ENCODE data around the gene KBTBD13. TPM values are rescaled to one million over a fixed set of nuclear protein-coding genes. Genes with fewer than 3 reads are reported as not detected.

KBTBD13 gene
- not detected in 2 replicates for total RNA-seq

GRCh38 chr15:65076486-65077290 is at the start of gene KBTBD13:
Gene KBTBD13, plus strand, starts transcription at chr15:65076746. Its CDS starts 70 bp downstream, at chr15:65076816.

GRCh38 chr15:65028921-65029735 is 47.4 kb upstream of the KBTBD13 start, which contains the start of gene MTFMT:
Gene MTFMT, minus strand, starts transcription at chr15:65029639. Its CDS starts 26 bp downstream, at chr15:65029613.

GRCh38 chr15:65044724-65045481 is 31.6 kb upstream of the KBTBD13 start, which contains the start of gene SLC51B:
Gene SLC51B, plus strand, starts transcription at chr15:65045387. Its CDS starts 4,618 bp downstream, at chr15:65050005.

GRCh38 chr15:65067645-65068402 is 8.7 kb upstream of the KBTBD13 start, which contains the start of gene RASL12:
Gene RASL12, minus strand, starts transcription at chr15:65067991. Its CDS starts 156 bp downstream, at chr15:65067835.

GRCh38 chr15:65115086-65115485 is 38.5 kb downstream of the KBTBD13 start, which contains the start of gene UBAP1L:
Gene UBAP1L, minus strand, starts transcription at chr15:65115200. Its CDS starts 8,985 bp downstream, at chr15:65106215.

Small RNA genes lying within 50 kb of the gene (small RNA-seq; reads per million reads assigned to genes)
- not detected for gene AC013553.1

Other genes starting within 250 kb of the KBTBD13 start
- gene PLEKHO2, start 234.8 kb upstream of the KBTBD13 start, total RNA-seq = 22.3 and 26.7 TPM in 2 replicates
- gene ANKDD1A, start 164.8 kb upstream of the KBTBD13 start, total RNA-seq = 8.6 and 16.1 TPM in 2 replicates
- 75.4 and 87.3 TPM in 2 replicates for gene SPG21, start 86.8 kb upstream of the KBTBD13 start, total RNA-seq
- 8.2 and 16.8 TPM in 2 replicates for gene MTFMT, start 47.1 kb upstream of the KBTBD13 start, total RNA-seq
- not detected in 2 replicates for gene SLC51B, start 31.4 kb upstream of the KBTBD13 start, total RNA-seq
- not detected in 2 replicates for gene RASL12, start 8.8 kb upstream of the KBTBD13 start, total RNA-seq
- 2.1 and 4.3 TPM in 2 replicates for gene UBAP1L, start 38.5 kb downstream of the KBTBD13 start, total RNA-seq
- gene PDCD7, start 57.1 kb downstream of the KBTBD13 start, total RNA-seq = 18.3 and 18.5 TPM in 2 replicates
- 26.3 and 31.9 TPM in 2 replicates for gene CLPX, start 108.6 kb downstream of the KBTBD13 start, total RNA-seq
- under 0.01 TPM in 2 replicates for gene CILP, start 134.7 kb downstream of the KBTBD13 start, total RNA-seq
- gene PARP16, start 210.1 kb downstream of the KBTBD13 start, total RNA-seq = 6.9 and 9.4 TPM in 2 replicates
- gene RNU5A-1, start 219.3 kb downstream of the KBTBD13 start, total RNA-seq = not detected in 2 replicates
- not detected in 2 replicates for gene RNU5B-1, start 227.9 kb downstream of the KBTBD13 start, total RNA-seq